ENCODE data around the gene CTRL.

The CTRL gene

DNA sequence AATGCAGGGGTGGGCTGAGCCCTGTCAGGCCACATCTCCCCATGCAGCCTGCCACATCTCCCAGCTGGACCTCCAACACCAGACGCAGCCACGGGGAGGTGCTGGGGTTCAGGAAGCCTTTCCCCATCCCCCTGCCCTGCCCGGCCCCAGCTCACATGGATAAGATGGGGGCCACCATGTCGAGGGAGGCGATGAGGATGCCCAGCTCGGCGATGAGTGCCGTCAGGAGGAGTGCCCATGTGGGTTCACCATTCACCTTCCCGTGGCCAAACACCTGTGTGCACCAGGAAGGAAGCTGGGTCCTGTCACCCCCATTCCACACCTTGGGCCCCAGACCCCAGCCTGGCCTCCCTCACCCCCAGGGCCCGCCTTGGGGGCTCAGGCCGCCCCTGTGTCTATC, 18.0 kb upstream of the CTRL start:
- DNase-seq (ENCODE audit: low read depth): no peak
- no peak overlapping the region for H3K4me3 ChIP-seq (ENCODE audit: low read depth, low read length)
- TF ChIP-seq, protein P1, sequence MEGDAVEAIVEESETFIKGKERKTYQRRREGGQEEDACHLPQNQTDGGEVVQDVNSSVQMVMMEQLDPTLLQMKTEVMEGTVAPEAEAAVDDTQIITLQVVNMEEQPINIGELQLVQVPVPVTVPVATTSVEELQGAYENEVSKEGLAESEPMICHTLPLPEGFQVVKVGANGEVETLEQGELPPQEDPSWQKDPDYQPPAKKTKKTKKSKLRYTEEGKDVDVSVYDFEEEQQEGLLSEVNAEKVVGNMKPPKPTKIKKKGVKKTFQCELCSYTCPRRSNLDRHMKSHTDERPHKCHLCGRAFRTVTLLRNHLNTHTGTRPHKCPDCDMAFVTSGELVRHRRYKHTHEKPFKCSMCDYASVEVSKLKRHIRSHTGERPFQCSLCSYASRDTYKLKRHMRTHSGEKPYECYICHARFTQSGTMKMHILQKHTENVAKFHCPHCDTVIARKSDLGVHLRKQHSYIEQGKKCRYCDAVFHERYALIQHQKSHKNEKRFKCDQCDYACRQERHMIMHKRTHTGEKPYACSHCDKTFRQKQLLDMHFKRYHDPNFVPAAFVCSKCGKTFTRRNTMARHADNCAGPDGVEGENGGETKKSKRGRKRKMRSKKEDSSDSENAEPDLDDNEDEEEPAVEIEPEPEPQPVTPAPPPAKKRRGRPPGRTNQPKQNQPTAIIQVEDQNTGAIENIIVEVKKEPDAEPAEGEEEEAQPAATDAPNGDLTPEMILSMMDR (conservative IDR thresholded peaks at IDR 0.05; ENCODE audit: low read depth, low read length): no peak

DNA sequence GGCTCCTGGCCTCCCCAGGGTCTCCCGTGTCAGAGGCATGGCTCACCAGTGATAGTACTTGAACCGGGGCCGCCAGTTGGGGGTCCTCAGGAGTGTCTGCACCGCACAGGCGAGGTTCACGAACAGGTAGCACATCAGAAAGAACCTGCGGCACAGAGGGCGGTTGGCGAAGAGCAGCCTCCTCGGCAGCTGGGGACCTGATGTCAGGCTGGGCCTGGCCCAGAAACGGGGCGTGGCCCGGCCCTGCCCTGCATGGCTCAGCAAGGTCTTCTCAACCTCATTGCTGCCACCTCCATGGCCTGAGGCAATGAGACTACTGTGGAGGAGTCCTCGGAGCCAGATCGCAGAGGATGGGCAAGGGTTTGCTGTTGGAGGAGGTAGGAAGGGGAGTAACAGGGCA, 16.4 kb upstream of the CTRL start:
- TF ChIP-seq, protein P1 (conservative IDR thresholded peaks at IDR 0.05; ENCODE audit: low read depth, low read length): no peak
- no peak for DNase-seq (ENCODE audit: low read depth)
- H3K4me3 ChIP-seq (ENCODE audit: low read depth, low read length): no peak overlapping the region

DNA sequence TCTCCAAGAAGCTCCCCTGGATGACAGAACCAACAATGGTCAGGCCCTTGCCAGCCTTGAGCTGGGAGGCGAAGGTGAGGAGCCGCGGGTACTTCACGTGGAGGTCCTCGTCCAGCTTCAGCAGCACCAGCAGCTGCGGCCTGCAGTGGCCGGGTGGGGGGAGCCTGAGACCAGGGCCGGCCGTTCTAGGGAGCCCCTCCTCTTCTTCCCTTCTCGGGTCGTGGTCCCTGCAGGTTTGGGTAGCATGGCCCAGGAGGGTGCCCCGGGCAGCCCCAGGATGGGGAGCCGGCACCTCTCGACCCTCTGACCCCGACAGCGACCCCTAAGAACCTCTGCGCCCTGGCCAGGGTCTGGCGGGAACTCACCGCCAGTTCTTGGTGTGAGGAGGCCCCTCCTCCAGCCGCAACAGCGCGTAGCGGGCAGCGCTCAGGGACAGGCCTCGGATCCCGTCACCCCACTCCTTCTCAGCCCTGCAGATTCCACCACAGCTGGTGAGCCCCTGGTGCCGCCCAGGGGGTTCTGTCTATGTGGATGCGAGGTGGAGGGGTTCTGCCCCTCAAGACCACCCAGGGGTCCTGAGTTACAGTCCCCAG, 15.4 kb upstream of the CTRL start:
- no peak for DNase-seq (ENCODE audit: low read depth)
- TF ChIP-seq, protein P1 (conservative IDR thresholded peaks at IDR 0.05; ENCODE audit: low read depth, low read length): no peak
- H3K4me3 ChIP-seq (ENCODE audit: low read depth, low read length): no peak overlapping the region

DNA sequence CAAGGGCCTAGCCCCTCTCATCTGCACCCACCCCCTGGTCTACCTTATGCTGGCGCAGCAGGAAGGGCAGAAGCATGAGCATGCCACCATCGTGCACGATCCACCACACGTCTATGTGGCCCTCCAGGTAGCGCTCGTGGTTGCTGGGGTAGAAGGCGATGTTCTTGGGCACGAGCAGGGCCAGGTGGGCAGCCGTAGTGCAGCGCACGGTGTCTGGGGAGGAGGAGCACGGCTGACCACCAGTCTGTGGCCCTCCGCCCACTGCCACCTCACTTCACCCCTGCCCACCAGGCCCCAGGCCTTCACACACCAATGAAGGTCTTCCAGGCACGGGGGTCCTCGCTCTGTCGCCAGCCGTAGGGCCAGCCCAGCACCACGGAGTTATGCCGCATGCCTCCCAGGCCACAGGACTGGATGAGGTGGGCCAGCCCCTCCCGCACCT, 14.5 kb upstream of the CTRL start:
- DNase-seq (ENCODE audit: low read depth): no peak
- TF ChIP-seq, protein P1 (conservative IDR thresholded peaks at IDR 0.05; ENCODE audit: low read depth, low read length): no peak
- H3K4me3 ChIP-seq (ENCODE audit: low read depth, low read length): no peak overlapping the region

DNA sequence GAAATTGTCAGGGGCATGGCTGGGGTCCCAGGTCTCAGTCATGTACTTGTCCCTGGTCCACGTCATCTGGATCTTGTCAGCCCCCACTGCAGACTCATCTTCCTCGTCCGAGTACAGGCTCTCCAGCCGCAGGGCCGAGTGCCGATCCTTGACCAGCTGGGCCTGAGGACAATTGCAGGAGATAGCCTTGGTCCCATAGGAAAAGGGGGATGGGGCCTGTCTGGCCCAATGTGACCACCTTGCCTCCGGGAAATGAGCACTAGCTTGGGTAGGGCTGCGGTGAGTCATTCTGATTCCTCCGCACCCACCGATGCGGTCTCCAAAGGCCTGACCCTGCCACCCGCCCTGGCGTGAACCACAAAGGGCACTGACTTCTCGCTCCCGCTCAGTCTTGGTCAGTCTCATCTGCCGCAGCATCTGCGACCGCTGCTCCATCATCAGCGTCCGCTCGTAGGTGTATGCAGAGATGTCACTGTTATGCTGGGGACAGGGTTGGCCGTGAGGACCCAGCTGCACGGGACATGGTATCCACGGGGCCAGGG, 13.8 kb upstream of the CTRL start:
- no peak overlapping the region for H3K4me3 ChIP-seq (ENCODE audit: low read depth, low read length)
- TF ChIP-seq, protein P1 (conservative IDR thresholded peaks at IDR 0.05; ENCODE audit: low read depth, low read length): no peak
- no peak for DNase-seq (ENCODE audit: low read depth)

DNA sequence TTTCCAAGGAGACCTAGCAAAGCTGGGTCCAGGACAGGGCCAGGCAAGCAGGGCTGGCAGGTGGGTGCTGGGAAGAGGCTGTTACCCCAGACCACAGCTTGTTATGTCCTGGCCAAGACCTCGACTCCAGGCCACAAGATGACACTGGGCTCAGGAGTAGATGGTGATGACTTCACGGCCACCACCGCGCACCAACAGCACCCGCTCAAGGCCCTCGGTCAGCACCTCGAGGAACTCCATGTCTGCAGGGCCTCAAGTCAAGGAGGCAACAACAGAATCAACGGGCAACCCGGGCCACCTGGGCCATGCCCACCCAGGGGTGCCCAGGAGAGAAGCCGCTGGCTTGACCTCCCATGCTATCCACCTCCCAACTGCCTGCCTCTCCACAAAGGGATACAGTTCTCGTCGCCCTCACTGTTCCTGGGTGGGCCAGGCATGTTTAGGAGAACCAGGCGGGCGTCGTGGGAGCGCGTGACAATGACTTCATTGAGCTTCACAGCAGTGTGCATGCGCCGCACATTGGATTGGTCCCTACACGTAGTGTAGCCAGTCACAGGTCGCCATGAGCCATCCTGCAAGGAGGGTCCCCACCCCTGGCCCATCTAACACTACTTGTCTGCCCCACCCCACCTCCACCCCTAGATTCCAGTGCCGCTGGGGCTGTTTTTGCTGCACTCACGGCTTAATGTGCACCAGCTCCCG, 13.2 kb upstream of the CTRL start:
- DNase-seq (ENCODE audit: low read depth): no peak
- no peak overlapping the region for H3K4me3 ChIP-seq (ENCODE audit: low read depth, low read length)
- TF ChIP-seq, protein P1 (conservative IDR thresholded peaks at IDR 0.05; ENCODE audit: low read depth, low read length): no peak
